ENCODE data around the gene RNASE8.

DNA sequence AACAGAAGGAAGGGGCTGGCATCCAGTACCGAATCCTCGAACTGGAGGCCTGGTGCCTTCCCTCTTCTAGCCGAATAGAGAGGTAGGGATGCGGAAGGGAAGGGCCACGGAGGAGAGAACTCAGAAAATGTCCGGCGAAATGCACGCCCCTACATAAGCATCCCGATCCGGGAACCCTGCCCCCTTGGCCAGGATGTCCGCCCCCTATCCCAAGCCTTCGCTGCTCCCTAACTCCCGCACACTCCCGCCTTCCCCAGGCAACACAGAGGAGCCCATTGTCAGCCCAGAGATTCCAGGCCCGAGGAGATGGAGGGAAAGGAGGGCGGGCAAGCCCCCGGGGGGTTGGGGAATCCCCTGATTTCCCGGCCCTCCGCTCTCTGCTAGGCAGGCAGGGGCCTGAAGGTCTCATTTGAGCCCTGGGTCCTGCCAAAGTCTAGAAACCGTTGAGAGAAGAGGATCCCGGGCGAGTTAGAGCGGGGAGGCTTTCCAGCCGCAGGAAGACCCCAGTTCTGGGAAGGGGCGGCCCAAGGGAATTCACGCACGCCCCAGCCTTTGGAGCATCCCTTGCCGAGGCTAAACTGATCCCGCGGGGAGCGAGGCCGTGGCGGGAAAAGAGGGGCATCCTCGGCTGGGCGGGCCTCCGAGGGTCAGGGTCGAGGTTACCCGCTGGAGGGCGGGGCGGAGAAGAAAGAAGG, 11.9 kb downstream of the RNASE8 start:
- no peak for TF ChIP-seq CTCF (IDR thresholded peaks at IDR 0.05; ENCODE audit: poor library complexity)
- TF ChIP-seq EZH2 (IDR thresholded peaks at IDR 0.05; ENCODE audit: borderline replicate concordance) = no peak
